ENCODE results near the gene GPR27.

DNA sequence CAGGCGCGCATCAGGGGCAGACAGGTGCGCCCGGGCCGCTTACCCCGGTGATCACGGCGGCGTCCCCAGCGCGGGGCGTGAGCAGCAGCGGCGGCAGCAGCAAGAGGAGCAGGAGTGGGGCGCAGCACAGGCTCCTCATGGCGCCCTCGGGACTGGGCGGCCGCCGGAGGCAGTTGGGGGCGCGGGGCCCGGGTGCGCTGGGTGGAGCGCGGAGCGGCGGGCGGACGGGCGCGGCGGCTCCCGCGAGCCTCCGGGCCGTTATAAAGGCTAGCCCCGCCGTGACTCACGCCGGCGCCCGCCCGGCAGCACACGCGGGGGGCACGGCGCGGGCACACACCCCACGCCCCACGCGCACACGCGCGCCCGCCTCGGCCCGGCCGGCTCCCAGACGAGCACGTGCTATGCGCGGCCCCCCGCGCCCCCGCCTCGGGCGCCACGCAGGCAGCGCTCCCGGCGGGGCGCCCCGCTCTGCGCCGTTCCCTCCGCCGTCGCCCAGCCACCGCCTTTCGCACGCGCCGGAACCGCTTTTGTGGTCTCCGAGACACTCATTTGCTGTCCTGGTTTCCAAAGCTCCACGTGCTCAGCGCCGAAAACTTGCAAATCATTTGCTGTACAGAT lies 31.4 kb downstream of the GPR27 start, which contains the start of gene PROK2:
- TF ChIP-seq, protein P1, sequence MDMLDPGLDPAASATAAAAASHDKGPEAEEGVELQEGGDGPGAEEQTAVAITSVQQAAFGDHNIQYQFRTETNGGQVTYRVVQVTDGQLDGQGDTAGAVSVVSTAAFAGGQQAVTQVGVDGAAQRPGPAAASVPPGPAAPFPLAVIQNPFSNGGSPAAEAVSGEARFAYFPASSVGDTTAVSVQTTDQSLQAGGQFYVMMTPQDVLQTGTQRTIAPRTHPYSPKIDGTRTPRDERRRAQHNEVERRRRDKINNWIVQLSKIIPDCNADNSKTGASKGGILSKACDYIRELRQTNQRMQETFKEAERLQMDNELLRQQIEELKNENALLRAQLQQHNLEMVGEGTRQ (IDR thresholded peaks at IDR 0.05; ENCODE audit: low read length), result no peak
- TF ChIP-seq YY1 (IDR thresholded peaks at IDR 0.05; ENCODE audit: low read depth, low read length), result no peak
- no peak for TF ChIP-seq HDAC2 (IDR thresholded peaks at IDR 0.05; ENCODE audit: borderline replicate concordance in 1 of 2, low read depth in 2 of 2, low read length in 2 of 2)
- no peak for TF ChIP-seq RAD21 (IDR thresholded peaks at IDR 0.05 in 1 of 2, conservative IDR thresholded peaks at IDR 0.05 in 1 of 2; ENCODE audit: low read depth in 2 of 2, low read length in 2 of 2)
- TF ChIP-seq, protein P2, sequence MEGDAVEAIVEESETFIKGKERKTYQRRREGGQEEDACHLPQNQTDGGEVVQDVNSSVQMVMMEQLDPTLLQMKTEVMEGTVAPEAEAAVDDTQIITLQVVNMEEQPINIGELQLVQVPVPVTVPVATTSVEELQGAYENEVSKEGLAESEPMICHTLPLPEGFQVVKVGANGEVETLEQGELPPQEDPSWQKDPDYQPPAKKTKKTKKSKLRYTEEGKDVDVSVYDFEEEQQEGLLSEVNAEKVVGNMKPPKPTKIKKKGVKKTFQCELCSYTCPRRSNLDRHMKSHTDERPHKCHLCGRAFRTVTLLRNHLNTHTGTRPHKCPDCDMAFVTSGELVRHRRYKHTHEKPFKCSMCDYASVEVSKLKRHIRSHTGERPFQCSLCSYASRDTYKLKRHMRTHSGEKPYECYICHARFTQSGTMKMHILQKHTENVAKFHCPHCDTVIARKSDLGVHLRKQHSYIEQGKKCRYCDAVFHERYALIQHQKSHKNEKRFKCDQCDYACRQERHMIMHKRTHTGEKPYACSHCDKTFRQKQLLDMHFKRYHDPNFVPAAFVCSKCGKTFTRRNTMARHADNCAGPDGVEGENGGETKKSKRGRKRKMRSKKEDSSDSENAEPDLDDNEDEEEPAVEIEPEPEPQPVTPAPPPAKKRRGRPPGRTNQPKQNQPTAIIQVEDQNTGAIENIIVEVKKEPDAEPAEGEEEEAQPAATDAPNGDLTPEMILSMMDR (IDR thresholded peaks at IDR 0.05; ENCODE audit: control extremely low read depth in 1 of 3, insufficient read depth in 1 of 3, low read depth in 1 of 3, low read length in 3 of 3), result no peak
- TF ChIP-seq CBX8 (IDR thresholded peaks at IDR 0.05; ENCODE audit: borderline replicate concordance, low read depth, low read length), result no peak
- peak; percentile 76 for TF ChIP-seq SUZ12 (IDR thresholded peaks at IDR 0.05; ENCODE audit: low read length)
- no peak for TF ChIP-seq JUN (IDR thresholded peaks at IDR 0.05; ENCODE audit: low read depth, low read length)
- no peak for TF ChIP-seq SP2 (IDR thresholded peaks at IDR 0.05; ENCODE audit: low read length)
- peak; percentile 85 for TF ChIP-seq EZH2 (IDR thresholded peaks at IDR 0.05; ENCODE audit: low read depth, low read length, severe bottlenecking)
- no peak; the same call in 1 of the 2 replicates for TF ChIP-seq BACH1 (IDR thresholded peaks at IDR 0.05; ENCODE audit: low read length)

Data from H1 (cell line).